Measurements from ENCODE around the gene TPM2.

The TPM2 gene

GRCh38 chr9:35689542-35690293, at the start of gene TPM2:
TPM2 (minus strand) TSS chr9:35689925; CDS start chr9:35689817, 108 bp downstream.
- no peak for DNase-seq

- DNase-seq: no peak
Measured at GRCh38 chr9:35738924-35739323, 49.2 kb upstream of the TPM2 start.

- no peak for DNase-seq
Measured at GRCh38 chr9:35738186-35738585, 48.5 kb upstream of the TPM2 start.

GRCh38 chr9:35737143-35737542, 47.4 kb upstream of the TPM2 start:
- no peak for DNase-seq

GRCh38 chr9:35736201-35736633, 46.5 kb upstream of the TPM2 start:
- DNase-seq: peak; percentile 45

GRCh38 chr9:35734096-35734495, 44.4 kb upstream of the TPM2 start:
- no peak for DNase-seq

- DNase-seq: no peak
Measured at GRCh38 chr9:35732800-35733541, 43.2 kb upstream of the TPM2 start.

GRCh38 chr9:35732185-35732799, 42.6 kb upstream of the TPM2 start, which contains the start of the genes CREB3 and TLN1:
CREB3 (plus strand) TSS chr9:35732666; CDS start chr9:35732773, 107 bp downstream.
TLN1 (minus strand) TSS chr9:35732195; CDS start chr9:35725694, 6,501 bp downstream.
- DNase-seq: peak; percentile 93

GRCh38 chr9:35731415-35732184, 41.9 kb upstream of the TPM2 start:
- no peak for DNase-seq

- DNase-seq: no peak
Measured at GRCh38 chr9:35730486-35730854, 40.7 kb upstream of the TPM2 start.

- no peak for DNase-seq
Measured at GRCh38 chr9:35729700-35730485, 40.2 kb upstream of the TPM2 start.

GRCh38 chr9:35729101-35729500, 39.4 kb upstream of the TPM2 start:
- no peak for DNase-seq

GRCh38 chr9:35728041-35728971, 38.6 kb upstream of the TPM2 start:
- peak; percentile 68 for DNase-seq

- DNase-seq: no peak
Measured at GRCh38 chr9:35727676-35728040, 37.9 kb upstream of the TPM2 start.

- no peak for DNase-seq
Measured at GRCh38 chr9:35726931-35727330, 37.2 kb upstream of the TPM2 start.

GRCh38 chr9:35725362-35725761, 35.6 kb upstream of the TPM2 start:
- no peak for DNase-seq

GRCh38 chr9:35723908-35724307, 34.2 kb upstream of the TPM2 start:
- DNase-seq: no peak

- no peak for DNase-seq
Measured at GRCh38 chr9:35723426-35723825, 33.7 kb upstream of the TPM2 start.

GRCh38 chr9:35719546-35719945, 29.8 kb upstream of the TPM2 start:
- DNase-seq: no peak

GRCh38 chr9:35718721-35719511, 29.2 kb upstream of the TPM2 start:
- no peak for DNase-seq
